ENCODE measurements around the gene TCTA. TPM values are rescaled to one million over a fixed set of nuclear protein-coding genes. Genes with fewer than 3 reads are reported as not detected.

TCTA gene
- total RNA-seq, 4 donors from 2014 or later = 50.4 to 177 (median 94.8) TPM

GRCh38 chr3:49410846-49411534 lies 1.2 kb upstream of the TCTA start:
- H3K27me3 ChIP-seq = no peaks in the 10 kb centered on the region
- no peak for DNase-seq
- peak overlapping the region; percentile 29 to 91 (median 68) for H3K4me3 ChIP-seq (replicated peaks in 1 of 3)
- H3K4me1 ChIP-seq = peaks cover 53 to 59% of the 10 kb centered on the region in 2 donors
- peak overlapping the region; percentile 89 to 95 (median 92) for H3K27ac ChIP-seq
- TF ChIP-seq, protein P1, sequence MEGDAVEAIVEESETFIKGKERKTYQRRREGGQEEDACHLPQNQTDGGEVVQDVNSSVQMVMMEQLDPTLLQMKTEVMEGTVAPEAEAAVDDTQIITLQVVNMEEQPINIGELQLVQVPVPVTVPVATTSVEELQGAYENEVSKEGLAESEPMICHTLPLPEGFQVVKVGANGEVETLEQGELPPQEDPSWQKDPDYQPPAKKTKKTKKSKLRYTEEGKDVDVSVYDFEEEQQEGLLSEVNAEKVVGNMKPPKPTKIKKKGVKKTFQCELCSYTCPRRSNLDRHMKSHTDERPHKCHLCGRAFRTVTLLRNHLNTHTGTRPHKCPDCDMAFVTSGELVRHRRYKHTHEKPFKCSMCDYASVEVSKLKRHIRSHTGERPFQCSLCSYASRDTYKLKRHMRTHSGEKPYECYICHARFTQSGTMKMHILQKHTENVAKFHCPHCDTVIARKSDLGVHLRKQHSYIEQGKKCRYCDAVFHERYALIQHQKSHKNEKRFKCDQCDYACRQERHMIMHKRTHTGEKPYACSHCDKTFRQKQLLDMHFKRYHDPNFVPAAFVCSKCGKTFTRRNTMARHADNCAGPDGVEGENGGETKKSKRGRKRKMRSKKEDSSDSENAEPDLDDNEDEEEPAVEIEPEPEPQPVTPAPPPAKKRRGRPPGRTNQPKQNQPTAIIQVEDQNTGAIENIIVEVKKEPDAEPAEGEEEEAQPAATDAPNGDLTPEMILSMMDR (IDR thresholded peaks at IDR 0.05) = no peak
- no peak for TF ChIP-seq POLR2A (IDR thresholded peaks at IDR 0.05)
- H3K9me3 ChIP-seq = no peaks in the 10 kb centered on the region
- peaks cover 0 to 4% of the 10 kb centered on the region in 2 donors for H3K36me3 ChIP-seq
- 1% methylated on average over 32 to 33 of the region's 33 CpGs for WGBS, 2 donors
- intact Hi-C loops (cut with DNase I) = loop anchor here (5.0 kb wide), 1 partner anchor 54 kb away; the partner anchor contains the start of gene GPX1

DNA sequence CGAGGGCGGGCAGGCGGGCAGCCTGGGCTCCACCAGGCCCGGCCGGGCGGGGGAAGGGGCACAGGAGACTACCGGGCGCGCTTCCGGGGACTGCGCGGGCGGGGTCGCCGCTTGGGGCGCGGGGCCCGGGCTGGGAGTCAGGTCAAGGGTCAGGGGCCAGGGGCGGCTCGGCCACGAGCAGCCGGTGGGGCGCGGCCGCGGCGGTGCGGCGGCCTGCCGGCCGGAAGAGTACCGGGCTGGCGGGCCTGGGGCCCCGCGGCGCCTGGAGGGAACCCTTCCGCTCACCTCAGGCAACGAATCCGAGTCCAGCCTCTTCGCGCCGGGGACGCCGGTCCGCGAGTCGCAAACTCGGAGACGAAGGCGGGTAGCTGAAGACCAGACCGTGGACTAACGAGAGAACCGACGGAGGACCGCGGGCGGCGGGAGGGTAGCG lies 672 bp upstream of the TCTA start:
- Histone ChIP-seq H3K4me1 (peaks cover 47 to 55% of the 10 kb centered on the region in 2 donors), H3K36me3 (peaks cover 0 to 4% of the 10 kb centered on the region in 2 donors), H3K27me3 (no peaks in the 10 kb centered on the region), H3K9me3 (no peaks in the 10 kb centered on the region), H3K27ac (peak overlapping the region; percentile 89 to 95 (median 92)), H3K4me3 (replicated peaks in 1 of 3) (peak overlapping the region; percentile 29 to 91 (median 68))
- TF ChIP-seq POLR2A (IDR thresholded peaks at IDR 0.05) = no peak
- DNase-seq = peak; percentile 65 to 66
- 0% methylated on average over 1 to 5 of the region's 59 CpGs for WGBS, 2 donors
- intact Hi-C loops (cut with DNase I) = loop anchor here (5.0 kb wide), 1 partner anchor 54 kb away; the partner anchor contains the start of gene GPX1

- intact Hi-C loops (cut with DNase I) = loop anchor here (5.0 kb wide), 1 partner anchor 55 kb away; the partner anchor contains the start of gene GPX1
- DNase-seq = no peak
- Histone ChIP-seq H3K36me3 (peaks cover 0 to 4% of the 10 kb centered on the region in 2 donors), H3K9me3 (no peaks in the 10 kb centered on the region), H3K27ac (peak overlapping the region; percentile 74 to 78 (median 77)), H3K4me3 (replicated peaks in 1 of 3) (peak overlapping the region; percentile 45 to 63 (median 60)), H3K27me3 (no peaks in the 10 kb centered on the region), H3K4me1 (peaks cover 42 to 43% of the 10 kb centered on the region in 2 donors)
- WGBS, 2 donors = 41 to 44% methylated on average over 10 to 13 of the region's 16 CpGs
- TF ChIP-seq, protein P1 (IDR thresholded peaks at IDR 0.05) = no peak
- no peak for TF ChIP-seq POLR2A (IDR thresholded peaks at IDR 0.05)
These were observed 562 bp downstream of the TCTA start for GRCh38 chr3:49412632-49413337.

DNA sequence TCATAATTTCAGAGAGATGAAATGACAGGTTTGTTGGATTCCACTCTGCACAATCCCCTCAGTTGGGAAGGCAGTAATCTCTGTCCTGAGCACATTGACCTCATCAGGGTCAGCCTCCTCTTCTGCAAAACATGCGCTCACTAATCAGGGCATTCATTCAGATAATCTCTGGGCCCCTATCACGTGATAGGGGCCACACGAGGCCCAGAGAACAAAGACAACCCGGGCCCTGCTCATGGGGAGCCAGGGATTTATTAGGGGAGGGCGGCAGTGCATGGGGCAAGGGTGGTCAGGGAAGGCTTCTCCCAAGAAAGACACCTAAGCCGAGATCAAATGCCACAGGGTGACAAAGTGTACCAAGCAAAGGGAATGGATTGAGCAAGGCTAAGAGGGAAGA lies 1.1 kb downstream of the TCTA start:
- H3K36me3 ChIP-seq = peaks cover 0 to 4% of the 10 kb centered on the region in 2 donors
- H3K4me1 ChIP-seq = peaks cover 38 to 40% of the 10 kb centered on the region in 2 donors
- DNase-seq = no peak
- intact Hi-C loops (cut with DNase I) = loop anchor here (5.0 kb wide), 1 partner anchor 56 kb away; the partner anchor contains the start of gene GPX1
- peak overlapping the region; percentile 74 to 78 (median 77) for H3K27ac ChIP-seq
- peak overlapping the region in 1 of 3 donors; percentile 63 for H3K4me3 ChIP-seq (replicated peaks in 1 of 3)
- TF ChIP-seq, protein P1 (IDR thresholded peaks at IDR 0.05) = no peak
- no peak for TF ChIP-seq POLR2A (IDR thresholded peaks at IDR 0.05)
- 87 to 89% methylated on average over 6 of the region's 6 CpGs for WGBS, 2 donors
- H3K9me3 ChIP-seq = no peaks in the 10 kb centered on the region
- H3K27me3 ChIP-seq = no peaks in the 10 kb centered on the region

GRCh38 chr3:49414753-49415152 lies 2.5 kb downstream of the TCTA start:
- no peak for DNase-seq
- Histone ChIP-seq H3K9me3 (no peaks in the 10 kb centered on the region), H3K4me1 (peaks cover 23 to 30% of the 10 kb centered on the region in 2 donors), H3K36me3 (peaks cover 0 to 4% of the 10 kb centered on the region in 2 donors), H3K27ac (peak overlapping the region in 1 of 3 donors; percentile 78), H3K4me3 (replicated peaks in 1 of 3) (no peak overlapping the region), H3K27me3 (no peaks in the 10 kb centered on the region)
- TF ChIP-seq POLR2A (IDR thresholded peaks at IDR 0.05) = no peak
- TF ChIP-seq, protein P1 (IDR thresholded peaks at IDR 0.05) = no peak
- 83% methylated on average over 2 of the region's 2 CpGs for WGBS, 2 donors
- intact Hi-C loops (cut with DNase I) = loop anchor here (5.0 kb wide), 1 partner anchor 57 kb away; the partner anchor contains the start of gene GPX1
